Pons (tissue), 1 donor: ENCODE results near the gene CEPT1.
A peak's percentile ranks its signal among the peaks of the same experiment; 100 is the strongest.
"Not testable (repeated sequence)": the region's sequence is repeated elsewhere in the genome, so short reads cannot be mapped to it uniquely, and the experiment has no call there.

Experiments
- DNase-seq: peaks from one replicate; pipeline ENCODE4 v3.0.0-alpha.2; 2016; ENCODE audit warnings: low spot score

CEPT1 gene

DNA sequence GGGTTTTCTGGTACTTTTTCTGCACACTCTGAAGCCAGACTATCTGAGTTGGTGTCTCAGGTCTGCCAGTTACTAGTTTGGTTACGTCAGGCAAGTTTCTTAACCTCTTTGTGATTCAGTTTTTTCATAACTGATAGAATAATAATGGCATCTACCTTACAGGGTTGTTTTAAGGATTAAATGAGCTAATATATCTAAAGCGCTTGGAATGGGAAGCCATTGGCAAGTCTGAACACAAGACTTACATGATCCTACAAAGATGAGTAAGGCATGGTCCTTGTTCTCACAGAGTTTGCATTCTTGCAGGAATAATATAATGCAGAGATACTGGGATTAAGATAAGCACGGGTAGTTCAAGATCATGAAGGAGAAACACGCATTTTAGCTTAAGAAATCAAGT is 69.6 kb downstream of the CEPT1 start:
- DNase-seq = no peak

DNA sequence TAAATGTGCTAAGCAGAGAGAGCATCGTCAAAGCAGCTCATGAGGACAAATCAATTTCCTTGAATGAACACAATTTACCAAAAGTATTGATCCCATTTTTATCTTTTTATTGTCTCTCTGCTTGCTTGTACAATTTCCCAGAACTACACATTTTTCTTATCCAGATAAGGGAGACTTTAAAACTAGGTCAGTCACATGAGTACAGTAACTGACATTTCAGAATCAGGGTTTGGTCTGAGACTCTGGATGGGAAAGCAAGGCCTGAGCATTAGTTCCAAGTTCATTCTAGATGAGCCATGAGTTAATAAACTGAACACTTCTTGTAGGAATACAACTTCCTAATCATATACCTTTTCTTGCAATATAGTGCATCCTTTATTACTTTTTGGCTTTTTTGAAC is 71.9 kb downstream of the CEPT1 start:
- DNase-seq = no peak

DNA sequence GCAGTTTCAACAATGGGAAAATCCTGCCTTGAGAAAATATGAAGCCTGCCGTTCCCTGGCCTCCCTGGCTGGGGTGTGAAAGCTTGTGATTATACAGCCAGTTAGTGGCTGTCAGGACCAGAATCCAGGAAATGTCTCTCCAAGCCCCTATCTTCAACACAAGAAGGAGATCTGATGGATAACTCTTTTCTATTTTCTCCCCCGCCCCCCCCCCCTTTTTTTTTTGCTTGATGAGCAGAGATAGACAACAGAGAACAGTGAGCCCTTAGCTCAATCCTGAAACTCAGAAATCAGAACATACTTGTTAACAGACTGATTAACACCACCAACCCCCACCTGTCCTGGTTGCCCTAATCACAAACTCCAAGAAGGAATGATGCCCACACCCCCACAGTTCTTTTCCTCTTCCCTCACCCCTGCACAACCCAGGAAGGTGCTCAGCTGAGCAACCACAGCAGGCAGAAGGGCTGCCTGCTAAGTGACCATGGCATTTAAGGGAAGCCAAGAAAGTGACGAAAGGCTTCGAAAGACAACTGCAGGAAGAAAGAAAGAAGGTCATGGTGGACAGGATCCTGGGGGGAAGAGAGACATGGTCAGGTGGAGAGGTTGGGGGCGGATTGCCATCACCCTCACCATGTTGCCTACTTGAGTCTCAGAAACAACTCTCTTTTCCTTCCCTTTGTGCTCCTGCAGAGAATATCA is 72.8 kb downstream of the CEPT1 start:
- no peak for DNase-seq

DNA sequence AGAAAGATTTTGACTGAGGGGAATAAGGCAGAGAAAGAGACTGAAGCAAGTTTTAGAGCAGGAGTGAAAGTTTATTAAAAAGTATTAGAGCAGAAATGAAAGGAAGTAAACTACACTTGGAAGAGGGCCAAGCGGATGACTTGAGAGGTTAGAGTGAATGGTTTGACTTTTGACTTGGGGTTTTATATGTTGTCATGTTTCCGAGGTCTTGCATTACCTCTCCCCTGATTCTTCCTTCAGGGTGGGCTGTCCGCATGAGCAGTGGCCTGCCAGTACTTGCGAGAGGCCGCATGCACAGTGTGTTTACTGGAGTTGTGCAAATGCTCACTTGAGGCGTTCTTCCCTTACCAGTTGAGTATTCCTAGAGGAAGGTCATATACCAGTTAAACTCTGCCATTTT is 73.4 kb downstream of the CEPT1 start:
- DNase-seq = no peak

DNA sequence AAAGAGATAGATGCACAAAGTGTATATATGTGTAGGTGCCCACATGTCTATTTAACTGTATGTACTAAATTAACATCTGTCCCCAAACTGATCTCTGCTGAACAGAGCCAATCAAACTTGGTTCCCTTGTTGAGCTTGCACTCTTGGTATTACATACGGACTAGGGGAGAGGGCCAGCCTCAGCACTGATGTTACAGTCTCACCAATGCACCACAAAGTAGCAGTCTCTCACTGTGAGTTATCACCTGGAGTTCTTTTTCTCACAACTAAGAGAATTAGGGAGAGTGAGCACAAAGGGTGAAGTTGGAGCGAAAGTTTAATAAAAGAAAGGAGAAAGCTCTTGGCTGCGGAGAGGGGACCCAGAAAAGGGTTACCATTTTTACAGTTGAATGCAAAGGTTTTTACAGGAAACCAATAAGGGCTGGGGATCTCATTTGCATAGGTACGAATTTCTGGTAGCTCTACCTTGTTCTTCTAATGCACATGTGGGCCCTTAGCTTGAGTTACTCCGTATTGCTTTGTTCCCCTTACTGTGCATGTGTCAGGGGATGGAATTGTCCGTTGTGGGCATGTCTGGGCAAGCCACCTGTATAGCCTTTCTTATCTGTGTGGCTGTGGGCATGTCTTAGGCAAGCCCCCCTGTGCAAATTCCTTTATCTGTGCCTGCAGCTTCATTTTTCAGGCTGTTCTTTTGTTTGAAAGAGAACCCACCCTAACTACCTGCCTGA is 74.2 kb downstream of the CEPT1 start:
- DNase-seq = no peak

DNA sequence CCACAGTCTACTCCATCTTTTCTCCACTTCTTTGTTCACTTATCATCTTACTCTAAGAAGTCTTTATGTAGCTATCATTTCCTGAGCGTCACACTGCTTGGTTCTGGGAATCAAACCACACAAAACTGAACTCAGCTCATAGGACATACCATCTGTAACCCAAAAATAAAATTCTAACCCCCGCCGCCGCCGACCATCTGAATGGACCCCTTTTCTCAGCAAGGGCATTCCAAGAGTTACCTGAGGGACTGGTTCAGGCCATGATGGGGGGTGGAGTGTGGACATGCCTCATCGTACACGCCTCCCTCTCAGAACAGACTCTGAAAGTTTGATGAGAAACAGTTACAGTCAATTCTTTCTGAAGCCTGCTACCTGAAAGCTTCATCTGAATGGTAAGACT is 74.9 kb downstream of the CEPT1 start:
- no peak for DNase-seq

DNA sequence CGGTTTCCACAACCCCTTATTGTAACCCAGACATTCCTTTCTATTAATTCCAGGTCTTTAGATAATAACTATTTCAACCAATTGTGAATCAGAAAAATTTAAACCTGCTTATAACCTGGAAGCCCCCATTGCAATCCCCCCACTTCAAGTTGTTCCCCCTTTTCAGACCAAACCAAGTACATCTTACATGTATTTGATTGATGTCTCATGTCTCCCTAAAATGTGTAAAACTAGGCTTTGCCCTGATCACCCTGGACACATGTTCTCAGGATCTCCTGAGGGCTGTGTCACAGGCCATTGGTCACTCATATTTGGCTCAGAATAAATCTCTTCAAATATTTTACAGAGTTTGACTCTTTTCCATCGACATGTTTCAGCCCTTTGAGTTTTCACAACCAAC is 75.3 kb downstream of the CEPT1 start:
- not testable (repeated sequence) for DNase-seq

DNA sequence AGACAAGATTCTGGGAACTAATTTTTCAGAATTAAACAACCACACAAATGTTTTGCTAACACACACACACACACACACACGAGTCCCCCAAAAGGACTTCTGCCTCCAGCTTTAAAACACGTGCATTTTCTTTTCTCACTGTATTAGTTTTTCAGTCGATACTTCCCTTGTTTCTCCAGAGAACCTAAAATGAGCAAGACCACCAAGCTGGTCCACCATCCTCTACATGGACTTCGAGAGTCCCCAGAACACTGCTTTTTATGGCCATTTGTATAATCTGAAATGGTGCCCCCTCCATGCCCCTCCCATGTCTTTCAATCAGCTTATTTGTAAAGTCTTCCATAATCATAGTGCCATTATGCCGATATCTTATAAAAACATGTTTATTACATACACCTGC is 76.7 kb downstream of the CEPT1 start:
- no peak for DNase-seq

DNA sequence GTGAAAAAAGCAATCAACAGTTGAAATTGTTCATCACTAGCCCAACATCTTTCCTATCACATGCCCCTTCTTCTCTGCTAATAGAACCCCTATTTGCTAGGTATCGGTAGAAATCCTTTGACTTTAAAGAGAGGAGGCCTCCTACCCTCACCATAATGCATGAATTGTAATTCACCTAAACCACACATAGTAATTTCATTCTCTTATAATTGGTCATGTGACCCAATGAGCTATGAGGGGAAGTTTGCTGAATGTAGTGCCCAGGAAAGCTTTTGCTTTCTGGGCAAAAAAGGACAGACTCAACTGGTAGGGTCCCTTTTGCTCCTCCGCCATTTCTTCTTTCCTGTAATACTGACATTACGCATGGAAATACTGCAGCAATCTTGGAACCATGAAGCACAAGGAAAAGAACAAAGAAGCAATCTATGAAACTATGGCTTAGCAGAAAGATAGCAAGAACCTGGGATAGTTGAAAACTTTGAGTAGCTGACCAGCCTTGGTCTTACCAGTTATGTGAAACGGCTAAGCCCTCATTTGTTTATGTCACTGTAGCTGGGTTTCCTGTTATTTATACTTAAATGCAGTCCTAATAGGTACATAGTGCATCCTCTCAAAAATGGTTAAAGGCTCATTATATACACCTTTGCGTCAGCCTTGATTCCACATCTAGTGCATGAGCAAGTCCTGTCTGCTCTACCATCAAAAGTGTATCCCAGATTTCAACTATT is 77.3 kb downstream of the CEPT1 start:
- no peak for DNase-seq

DNA sequence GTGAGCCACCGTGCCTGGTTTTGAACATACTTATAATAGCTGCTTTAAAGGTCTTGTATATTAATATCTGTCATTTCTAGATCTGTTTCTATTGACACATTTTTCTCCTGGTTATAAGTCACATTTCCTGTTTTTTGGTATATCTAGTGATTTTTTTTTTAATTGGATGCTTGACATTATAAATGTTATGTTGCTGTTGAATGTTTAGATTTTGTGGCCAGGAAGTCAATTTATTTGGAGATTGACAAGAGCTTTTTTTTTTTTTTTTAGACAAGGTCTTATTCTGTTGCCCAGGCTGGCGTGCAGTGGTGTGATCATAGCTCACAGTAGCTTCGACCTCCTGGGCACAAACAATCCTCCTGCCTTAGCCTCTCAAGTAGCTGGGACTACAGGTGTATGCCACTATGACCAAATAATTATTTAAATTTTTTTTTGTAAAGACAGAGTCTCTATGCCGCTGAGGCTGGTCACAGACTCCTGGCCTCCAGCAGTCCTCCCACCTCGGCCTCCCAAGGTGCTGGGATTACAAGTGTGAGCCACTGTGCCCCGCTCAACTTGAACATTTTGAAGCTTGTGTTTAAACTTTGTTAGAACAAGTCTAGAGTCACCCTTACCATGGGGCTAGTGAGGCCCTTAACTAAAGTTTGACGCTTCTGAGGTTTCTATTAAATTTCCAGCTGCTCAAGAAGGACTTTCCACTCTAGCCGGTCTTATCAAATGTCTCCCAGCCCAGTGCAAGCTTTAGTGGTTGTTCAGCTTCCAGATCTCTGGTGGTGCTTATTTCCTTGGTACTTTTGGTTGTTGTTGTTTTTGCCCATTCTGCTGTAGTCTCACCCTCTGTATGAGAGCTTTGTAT is 78.9 kb downstream of the CEPT1 start:
- no peak for DNase-seq

DNA sequence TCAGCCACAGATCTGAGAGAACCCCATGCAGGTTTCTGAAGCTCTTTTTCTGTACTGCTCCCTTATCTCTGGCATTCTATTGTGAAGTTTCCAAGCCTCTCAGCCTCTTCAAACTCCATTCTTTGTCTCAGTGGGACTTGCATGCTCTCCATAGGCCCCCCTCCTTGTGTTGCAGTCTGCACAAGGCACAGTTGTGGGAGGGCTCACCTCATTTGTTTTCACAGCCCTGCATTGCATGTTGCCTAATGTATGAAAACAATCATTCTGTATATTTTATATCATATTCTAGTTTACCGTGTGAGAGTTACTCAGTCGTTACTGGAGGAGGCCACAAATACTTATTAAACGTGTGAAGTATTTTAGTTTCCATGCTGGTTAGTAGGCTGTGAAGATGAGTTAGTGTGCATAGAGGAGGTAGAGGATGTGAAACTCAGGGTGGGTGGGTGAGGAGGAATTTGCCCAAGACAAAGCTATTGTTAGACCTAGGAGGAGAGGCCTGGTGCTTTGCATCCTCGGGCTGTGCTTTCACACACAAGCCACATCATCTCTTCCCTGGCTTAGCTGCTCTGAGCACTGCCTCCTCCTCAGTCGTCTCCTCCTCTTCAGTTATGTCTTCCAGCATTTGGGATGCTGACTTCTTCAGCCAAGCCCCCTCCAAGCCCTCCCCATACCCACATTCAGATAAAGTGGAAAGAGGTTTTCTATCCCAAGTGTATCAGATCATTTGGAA is 79.7 kb downstream of the CEPT1 start:
- peak; percentile 62 for DNase-seq

DNA sequence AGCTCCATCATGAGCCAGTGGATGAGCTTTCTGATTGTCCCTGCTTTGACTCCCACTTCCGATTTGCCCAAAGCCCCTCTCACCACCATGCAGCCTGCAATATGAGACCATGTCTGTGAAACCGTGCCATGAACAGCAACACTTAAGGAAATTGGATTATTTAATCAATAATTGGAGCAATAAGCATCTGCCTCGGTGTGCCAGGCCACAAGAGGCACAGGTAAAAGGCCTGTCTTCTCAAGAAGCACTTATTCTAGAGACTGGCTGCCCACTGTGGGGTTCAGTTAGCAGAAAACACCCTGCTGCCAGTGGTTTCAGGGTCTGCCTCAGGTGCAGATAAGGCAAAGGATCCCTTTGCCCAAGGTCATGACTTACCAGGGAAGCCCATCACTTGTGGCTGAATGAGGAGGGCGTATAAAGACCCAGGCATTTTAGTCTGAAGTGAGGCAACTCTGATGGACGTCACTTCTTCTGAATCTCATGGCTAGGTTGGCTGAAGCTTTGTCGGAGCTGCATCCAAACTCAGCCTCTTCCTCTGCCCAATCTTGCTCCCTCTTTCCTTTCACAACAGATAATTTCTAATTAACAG is 80.4 kb downstream of the CEPT1 start:
- DNase-seq = no peak

DNA sequence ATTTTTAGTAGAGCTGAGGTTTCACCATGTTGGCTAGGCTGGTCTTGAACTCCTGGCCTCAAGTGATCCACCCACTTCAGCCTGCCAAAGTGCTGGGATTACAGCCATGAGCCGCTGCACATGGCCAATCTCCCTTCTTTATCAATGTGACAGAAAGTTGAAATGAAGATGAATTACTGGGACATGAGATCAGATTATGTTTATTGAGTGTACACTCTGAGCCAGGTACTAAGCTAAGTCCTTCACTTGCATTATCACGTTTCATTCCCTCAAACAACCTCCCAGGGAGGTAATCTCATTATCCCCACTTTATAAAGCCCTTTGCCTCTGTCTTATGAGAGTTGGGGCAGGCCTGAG is 81.2 kb downstream of the CEPT1 start:
- DNase-seq = no peak

DNA sequence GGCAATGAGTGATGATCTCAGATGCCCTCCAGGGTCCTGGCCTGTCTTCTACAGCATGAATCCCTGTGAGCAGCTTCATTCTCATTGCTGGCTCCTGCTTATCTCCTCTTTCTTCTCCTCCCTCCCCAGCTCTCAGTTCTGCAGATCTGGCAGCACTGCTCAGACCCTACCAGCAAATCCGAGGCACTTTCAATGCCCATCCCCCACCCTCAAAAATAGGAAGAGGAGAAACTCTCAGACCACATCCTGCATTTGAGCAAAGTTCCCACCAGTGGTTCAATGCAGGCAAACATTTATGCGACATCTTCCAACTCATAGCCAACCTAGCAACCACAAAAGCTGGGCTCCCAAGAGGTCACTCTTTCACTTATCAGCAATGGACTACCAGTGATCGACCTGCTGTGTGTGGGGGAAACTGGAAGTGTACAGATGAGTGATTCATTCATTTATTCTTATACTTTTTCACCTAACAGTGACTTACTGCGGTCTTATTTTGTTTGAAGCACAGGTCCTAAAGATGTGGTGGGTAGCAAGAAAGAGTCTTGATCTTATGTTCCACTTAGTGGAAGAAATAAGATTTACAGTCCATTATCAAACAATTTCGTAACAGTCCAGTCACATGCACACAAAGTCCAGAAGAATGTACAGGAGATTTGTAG is 81.7 kb downstream of the CEPT1 start:
- peak; percentile 42 for DNase-seq

DNA sequence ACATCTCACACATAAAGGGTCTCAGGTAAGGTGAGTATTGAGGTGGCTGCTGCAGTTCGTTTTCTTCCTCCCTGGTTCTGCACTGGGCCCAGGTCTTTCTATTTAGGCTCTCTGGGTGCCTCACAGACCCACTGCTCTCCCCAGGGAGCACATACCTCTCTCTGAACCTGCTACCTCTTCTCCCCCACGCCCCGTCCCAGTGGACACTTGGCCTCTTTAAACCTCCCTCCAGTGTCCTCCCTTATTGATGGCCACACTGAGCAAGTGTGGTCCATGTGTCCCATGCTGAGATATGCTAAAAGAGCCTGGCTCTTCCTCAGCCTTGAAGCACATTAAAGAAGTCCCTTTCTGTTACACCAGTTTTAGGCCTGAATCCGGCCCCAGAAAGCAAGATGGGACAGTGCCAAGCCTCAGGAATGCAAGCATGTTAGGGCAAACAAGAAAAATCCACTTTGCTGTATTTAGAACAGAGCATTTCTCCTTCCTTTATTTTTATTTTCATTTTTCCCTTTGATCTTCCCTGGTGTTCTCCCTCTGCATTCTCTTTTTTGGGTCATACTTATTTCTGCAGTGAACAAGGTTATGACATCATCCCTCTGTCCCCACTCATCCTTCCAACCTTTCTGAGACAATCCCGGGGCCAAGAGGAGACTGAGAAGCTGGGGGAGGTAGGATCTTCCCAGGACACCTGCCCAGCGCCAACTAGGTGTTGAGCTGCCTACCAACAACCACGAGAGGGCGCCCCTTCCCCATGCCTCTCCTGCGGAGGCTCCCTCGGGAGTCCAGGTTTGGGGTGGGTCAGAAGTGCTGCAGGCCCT is 82.5 kb downstream of the CEPT1 start:
- DNase-seq = peak; percentile 60

DNA sequence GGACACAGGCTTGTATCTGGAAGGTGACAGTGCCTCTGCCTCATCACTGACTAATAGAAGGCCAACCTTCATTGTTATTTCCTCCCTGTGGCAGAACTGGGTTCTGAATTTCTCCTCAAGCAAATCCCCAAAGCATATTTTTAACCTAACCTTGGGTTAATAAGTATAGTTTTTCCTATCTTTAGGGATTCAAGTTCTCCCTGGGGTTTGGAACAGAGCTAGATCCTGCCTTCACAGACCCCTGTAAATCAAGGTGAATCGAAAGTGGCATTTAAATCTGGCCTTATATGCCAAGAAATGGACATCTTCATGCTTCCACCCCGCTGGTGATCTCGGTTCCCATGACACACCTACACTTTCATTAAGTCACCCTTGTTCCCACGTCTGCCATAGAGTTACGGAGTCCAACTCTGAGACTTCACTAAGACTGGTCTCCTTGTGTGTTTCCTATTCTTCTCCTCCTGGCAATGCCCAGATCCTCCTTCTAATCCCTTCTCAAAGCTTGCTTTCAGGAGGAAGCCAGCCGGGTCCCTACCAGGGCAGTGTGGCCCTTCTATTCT is 83.2 kb downstream of the CEPT1 start:
- no peak for DNase-seq

DNA sequence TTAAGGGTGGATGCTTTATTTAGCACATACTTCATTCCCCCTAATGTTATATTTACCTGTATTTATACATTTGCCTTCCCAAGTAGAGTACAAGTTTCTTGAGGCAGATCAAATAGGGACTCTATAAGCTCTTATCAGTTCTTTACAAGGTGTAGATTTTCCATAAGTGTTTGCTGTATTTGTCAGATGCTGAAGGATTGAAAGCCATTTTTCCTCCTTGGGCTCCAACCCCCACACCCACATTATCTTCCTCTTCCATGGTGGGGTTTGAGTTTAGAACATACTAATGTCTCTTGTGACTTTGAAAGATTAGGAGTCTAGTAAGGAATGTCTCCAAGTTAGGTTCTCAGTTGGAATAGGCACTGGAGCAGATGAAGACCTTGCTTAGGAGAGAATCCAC is 85.1 kb downstream of the CEPT1 start:
- no peak for DNase-seq

DNA sequence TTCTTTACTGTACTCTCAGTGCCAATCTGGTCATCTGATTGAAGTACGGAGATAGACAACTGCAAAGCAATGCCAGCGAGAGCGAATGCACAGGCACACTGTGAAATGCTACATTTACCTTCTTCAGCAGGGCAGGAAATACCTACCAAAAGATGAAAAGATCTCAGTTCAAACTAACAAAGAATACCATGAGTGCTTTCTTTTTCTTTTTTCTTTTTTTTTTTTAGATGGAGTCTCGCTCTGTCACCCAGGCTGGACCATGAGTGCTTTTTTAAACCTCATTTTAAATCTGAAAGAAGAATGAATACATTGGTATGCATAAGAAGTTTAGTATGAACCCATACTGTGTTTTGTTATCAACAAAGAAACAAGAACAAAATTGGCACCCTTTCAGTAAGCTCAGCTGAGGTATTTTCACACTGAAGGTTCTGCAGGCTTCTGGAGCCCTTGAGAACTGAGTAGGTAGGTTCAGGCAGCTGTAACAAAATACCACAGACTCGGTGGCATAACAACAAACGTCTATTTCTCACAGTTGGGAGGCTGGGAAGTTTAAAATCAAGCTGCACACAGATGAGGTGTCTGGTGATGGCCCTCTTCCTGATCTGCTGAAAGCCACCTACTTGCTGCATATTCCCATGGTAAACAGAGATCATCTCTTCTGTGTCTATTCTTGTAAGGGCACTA is 85.8 kb downstream of the CEPT1 start:
- DNase-seq = no peak

DNA sequence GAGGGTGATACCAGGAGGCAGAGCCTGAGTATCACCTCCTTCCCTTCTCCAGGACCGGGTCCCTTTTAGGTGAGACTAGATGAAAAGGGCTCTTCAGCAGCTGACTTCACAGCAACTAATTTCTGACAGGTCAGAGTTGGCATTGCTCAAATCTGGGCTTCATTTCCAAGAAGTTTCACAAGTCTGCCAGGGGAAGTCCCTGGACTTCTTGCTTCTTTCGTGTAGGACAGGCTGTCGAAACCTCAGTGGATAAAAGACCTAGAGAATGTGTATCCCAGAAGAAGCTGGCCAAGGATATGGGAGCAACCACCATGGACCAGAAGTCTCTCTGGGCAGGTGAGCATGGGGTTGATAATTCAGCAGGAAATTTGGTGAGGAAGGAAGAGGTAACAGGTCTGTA is 87.4 kb downstream of the CEPT1 start, which contains the start of gene CHI3L2:
Gene CHI3L2, plus strand, starts transcription at position 280 of the 400 bp plus-strand sequence. Its CDS starts 17 bp downstream, at position 297.
- no peak for DNase-seq
